Amniotic stem cell (primary cell): ENCODE data around the gene STAM2.
"Not testable (repeated sequence)": the region's sequence is repeated elsewhere in the genome, so short reads cannot be mapped to it uniquely, and the experiment has no call there.

ENCODE experiments used
- DNase-seq: peaks from one replicate; lab custom pipeline; 2025; lab: John Stamatoyannopoulos, UW

Gene STAM2

DNA sequence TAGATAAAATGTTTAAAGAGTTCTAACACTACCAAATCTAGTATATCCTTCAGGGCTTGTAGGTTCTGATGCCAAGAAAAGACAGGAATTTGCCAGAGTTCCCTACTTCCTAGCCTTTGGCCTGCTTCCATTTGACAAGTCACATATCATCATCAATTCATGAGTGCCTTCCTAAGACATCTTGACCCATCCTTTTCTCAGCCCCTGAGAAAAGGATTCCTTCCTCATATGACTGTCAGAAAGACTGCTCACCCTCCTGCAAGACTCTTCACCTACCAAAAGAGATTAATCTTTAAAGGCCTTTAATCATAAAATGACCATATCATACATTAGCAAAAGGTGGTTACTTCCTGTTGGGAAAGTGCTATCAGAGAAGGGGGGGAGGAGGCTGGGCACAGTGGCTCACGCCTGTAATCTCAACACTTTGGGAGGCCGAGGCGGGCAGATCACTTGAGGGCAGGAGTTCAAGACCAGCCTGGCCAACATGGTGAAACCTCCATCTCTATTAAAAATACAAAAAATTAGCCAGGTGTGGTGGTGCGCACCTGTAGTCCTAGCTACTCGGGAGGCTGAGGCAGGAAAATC lies 3.3 kb downstream of the STAM2 start:
- DNase-seq: not testable (repeated sequence)

- no peak for DNase-seq
These were observed 3.8 kb downstream of the STAM2 start for GRCh38 chr2:152171718-152172117.

GRCh38 chr2:152169158-152169557 lies 6.4 kb downstream of the STAM2 start:
- DNase-seq: not testable (repeated sequence)

DNA sequence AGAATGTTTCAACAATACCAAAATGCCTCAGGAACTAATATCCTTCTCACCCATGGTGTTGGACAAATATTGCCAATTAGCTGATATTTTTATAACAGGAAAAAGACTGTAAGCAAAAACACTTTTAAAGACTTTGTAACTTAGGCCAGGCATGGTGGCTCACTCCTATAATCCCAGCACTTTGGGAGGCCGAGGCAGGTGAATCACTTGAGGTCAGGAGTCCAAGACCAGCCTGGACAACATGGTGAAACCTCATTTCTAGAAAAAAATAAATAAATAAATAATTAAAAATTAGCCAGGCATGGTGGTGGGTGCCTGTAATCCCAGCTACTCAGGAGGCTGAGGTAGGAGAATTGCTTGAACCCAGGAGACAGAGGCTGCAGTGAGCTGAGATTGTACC lies 8.1 kb downstream of the STAM2 start:
- DNase-seq: not testable (repeated sequence)

DNA sequence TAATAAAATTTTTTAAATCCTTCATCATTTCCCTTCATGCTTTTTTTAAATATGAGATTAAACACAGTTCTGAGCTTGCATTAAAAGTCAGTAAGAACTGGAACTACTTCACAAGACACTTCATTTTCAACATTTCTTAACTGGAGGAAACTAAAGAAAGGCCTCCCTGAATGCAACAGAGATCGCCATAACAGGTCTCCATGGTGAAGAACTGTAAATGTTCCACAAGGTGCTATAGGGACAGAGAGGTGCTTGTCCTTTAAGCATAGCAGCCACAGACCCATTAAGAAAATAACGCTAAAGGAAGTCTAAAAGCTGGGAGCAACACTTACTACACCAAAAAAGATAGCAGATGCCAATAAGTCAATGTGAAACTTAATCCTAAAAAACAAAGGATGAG lies 8.5 kb downstream of the STAM2 start:
- DNase-seq: no peak

- DNase-seq: peak; percentile 49
These were observed 8.9 kb downstream of the STAM2 start for GRCh38 chr2:152166633-152167032.

- DNase-seq: no peak
These were observed 9.8 kb downstream of the STAM2 start for GRCh38 chr2:152165780-152166179.

- no peak for DNase-seq
These were observed 10.3 kb downstream of the STAM2 start for GRCh38 chr2:152165306-152165705.

GRCh38 chr2:152163669-152164068 lies 11.9 kb downstream of the STAM2 start:
- DNase-seq: not testable (repeated sequence)

DNA sequence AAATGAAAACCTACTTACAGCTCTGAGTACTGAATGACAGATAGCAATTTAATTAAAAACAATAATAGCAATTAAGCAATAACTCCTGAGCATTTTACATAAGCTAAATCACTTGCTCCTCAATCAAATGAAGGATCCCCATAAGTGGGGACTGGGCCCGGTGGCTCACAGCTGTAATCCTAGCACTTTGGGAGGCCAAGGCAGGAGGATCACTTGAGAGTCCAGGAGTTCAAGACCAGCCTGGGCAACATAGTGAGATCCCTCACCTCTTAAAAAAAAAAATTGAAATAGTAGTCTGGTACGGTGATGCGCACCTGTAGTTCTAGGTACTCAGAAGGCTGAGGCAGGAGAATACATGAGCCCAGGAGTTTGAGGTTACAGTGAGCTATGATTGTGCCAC lies 13.4 kb downstream of the STAM2 start:
- no peak for DNase-seq

- no peak for DNase-seq
These were observed 14.0 kb downstream of the STAM2 start for GRCh38 chr2:152161598-152161997.

GRCh38 chr2:152160378-152160777 lies 15.2 kb downstream of the STAM2 start:
- not testable (repeated sequence) for DNase-seq

DNA sequence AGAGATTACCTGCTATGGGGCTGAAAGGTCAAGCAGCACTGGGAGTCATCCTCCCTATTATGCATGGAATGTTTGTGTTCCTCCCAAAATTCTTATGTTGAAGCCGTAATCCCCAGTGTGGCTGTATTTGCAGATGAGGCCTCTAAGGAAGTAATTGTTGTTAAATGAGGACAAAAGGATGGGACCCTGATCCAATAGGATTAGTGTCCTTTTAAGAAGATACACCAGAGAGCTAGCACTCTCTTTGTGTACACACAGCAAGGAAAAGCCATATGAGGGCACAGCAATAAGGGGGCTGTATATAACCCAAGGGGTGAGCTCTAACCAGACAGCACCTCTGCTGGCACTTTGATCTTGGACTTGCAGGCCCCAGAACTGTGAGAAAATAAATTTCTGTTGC lies 18.3 kb downstream of the STAM2 start:
- no peak for DNase-seq

- no peak for DNase-seq
These were observed 20.4 kb downstream of the STAM2 start for GRCh38 chr2:152155209-152155608.

DNA sequence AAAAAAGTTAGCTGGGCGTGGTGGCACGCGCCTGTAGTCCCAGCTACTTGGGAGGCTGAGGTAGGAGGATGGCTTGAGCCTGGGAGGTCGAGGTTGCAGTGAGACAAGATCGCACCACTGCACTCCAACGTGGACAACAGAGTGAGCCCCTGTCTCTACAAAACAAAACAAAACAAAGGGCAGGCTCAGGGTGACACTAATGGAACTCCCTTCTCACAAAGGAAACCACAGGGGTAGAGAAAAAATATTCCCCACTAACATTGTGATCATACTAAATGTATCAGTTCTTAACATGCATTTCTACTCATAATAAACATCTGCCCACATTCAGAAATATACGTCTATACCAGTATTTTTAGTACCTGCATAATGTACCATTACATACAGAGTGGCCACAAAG lies 21.1 kb downstream of the STAM2 start:
- DNase-seq: no peak

- no peak for DNase-seq
These were observed 40.9 kb downstream of the STAM2 start for GRCh38 chr2:152134488-152135280.

DNA sequence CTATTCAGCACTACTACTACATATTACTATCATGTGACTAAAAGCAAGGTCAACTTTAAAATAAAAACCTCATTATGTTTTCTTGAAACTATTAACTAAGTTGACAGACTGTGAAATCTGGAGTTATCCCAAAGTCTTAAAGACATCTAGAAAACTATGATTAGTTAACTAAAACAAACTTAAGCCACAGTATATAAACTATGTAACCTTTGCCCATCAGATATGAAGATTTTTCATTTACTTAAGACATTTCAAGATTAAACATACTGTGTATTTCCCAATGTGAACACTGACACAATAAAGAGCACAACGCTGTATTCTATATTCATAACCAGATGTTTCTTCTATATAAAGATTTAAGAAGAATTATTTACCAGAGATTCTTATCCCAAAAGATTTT lies 43.3 kb downstream of the STAM2 start:
- DNase-seq: no peak

- DNase-seq: no peak
These were observed 47.9 kb downstream of the STAM2 start for GRCh38 chr2:152127628-152128027.

- DNase-seq: no peak
These were observed 48.9 kb downstream of the STAM2 start for GRCh38 chr2:152126664-152127063.

GRCh38 chr2:152122161-152122560 lies 53.4 kb downstream of the STAM2 start:
- DNase-seq: no peak

GRCh38 chr2:152120430-152120829 lies 55.1 kb downstream of the STAM2 start:
- DNase-seq: no peak

- no peak for DNase-seq
These were observed 59.6 kb downstream of the STAM2 start for GRCh38 chr2:152115952-152116351.

DNA sequence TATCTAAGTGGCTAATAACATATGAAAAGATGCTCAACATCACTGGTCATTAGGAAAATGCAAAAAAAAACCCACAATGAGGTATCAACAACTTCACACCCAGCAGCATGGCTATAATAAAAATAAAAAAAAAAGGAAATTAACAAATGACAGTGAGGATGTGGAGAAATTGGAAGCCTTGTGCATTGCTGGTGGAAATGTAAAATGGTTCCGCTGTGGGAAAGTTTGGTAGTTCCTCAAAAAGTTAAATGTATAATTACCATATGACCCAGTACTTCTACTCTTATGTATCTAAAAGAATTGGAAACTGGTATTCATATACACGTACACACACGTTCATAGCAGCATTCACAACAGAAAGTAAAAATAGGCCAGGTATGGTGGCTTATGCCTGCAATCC lies 61.2 kb downstream of the STAM2 start:
- no peak for DNase-seq

DNA sequence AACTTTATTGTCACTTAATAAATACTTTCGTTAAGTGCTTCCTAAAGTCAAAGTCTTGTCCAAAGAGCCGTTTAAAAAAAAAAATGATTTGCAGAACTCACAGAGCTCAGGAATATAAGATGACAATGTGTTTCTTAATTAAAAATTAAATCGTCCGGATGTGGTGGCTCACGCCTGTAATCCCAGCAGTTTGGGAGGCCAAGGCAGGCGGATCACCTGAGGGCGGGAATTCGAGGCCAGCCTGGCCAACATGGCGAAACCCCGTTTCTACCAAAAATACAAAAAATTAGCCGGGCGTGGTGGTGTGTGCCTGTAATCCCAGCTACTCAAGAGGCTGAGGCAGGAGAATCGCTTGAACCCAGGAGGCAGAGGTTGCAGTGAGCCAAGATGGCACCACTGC lies 68.4 kb downstream of the STAM2 start:
- not testable (repeated sequence) for DNase-seq
